NCI-H2227 treated with DMSO at 0.1 percent for 48 hours (cell line): ENCODE data around the gene HSDL2.
"Not testable (repeated sequence)": the region's sequence is repeated elsewhere in the genome, so short reads cannot be mapped to it uniquely, and the experiment has no call there.

ENCODE experiments used
- DNase-seq: peaks from one replicate; lab custom pipeline; 2025; lab: John Stamatoyannopoulos, UW

The HSDL2 gene

DNA sequence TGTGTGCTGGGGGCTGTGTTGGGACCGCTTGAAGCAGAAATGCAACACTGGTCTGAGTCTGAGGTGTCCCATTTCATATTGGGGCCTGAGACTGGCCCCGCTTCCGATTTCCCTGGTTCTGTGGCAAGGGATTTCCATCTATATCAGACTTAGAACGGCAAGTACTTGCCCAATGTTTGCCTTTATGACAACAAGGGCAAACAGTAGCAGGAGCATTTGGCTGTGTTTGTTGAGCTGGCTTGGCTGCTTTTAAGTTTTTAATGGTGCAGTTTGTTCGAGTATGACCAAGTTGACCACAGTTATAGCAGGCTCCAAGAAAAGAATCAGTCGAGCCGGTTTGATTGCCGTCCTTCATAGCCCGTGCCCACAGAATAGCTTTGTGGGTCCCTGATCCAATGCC lies 17.0 kb downstream of the HSDL2 start:
- DNase-seq: no peak

DNA sequence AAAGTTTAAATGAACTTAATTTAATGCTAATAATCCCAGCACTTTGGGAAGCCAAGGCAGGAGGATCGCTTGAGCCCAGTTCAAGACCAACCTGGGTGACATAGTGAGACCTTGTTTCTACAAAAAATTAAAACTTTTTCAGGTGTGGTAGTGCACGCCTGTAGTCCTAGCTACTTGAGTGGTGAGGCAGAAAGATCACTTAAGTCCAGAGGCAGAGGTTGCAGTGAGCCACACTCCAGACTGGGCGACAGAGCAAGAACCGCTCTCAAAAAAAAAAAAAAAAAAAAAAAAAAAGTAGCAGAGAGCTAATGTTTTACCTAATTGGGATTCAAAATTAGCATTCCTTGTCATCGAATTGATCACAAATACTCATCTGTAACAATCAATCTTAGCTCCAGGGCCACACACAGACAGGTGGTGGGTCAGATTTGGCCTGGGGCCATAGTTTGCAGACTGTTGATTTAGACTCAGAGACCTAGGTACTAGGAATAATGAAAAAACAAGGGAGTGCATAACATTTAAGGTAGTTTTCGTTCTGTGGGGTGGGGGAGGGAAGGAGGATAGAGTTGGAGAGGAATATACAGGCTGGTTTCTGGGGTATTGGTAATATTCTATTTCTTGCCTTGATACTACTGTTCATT lies 21.4 kb downstream of the HSDL2 start:
- DNase-seq: no peak

DNA sequence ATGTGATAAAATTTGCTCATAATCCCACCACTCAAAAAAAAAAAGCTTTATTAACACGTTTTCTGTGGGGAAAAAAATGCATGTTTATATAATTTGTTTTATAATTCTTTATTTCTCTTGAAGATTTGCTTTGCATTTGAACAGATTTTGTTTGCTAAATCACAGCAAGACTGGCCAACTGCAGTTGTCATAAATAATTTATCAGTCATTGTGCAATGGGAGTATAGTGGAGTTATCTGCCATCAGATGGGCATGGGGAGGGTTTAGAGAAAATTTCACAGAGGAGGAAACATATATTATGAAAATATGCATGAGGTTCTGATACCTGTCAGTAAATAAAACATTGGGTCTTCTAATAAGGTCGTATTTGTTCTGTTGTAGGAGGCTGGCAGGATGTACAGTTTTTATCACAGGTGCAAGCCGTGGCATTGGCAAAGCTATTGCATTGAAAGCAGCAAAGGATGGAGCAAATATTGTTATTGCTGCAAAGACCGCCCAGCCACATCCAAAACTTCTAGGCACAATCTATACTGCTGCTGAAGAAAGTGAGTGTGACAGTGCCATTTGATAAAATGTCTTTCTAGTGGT lies 23.8 kb downstream of the HSDL2 start:
- no peak for DNase-seq

DNA sequence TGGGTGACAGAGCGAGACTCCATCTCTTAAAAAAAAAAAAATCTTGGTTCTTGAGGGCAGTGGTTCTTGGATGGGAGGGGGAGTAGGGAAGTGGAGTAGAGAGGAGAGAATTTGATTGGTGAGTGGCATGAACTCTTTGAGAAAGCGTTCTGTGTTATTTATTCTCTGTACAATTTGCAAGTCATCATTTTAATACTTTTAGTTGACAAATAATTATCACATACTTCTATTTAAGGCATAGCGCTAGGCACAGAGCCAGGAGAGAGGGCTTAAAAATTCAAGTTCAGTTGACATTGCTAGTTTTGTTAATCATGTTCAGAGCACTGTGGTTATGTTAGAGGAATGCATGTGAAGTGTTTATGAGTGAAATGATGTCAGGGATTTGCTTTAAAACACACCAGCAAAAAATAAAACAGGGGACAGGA lies 24.6 kb downstream of the HSDL2 start:
- DNase-seq: no peak

DNA sequence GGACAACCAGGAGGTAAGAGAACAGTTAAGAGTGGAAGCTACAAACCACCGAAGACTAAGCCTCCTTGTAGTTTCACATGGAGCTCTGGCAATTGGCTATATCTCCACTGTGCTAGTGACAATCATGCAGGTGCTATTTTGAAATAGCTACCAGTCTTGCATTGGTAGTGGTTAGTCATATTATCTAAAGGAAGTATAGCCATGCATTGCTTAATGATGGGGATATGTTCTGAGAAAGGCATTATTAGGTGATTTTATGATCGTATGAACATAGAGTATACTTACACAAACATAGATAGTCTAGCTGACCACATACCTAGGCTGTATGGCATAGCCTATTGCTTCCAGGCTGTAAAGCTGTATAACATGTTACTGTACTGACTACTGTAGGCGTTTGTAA lies 28.4 kb downstream of the HSDL2 start:
- no peak for DNase-seq

DNA sequence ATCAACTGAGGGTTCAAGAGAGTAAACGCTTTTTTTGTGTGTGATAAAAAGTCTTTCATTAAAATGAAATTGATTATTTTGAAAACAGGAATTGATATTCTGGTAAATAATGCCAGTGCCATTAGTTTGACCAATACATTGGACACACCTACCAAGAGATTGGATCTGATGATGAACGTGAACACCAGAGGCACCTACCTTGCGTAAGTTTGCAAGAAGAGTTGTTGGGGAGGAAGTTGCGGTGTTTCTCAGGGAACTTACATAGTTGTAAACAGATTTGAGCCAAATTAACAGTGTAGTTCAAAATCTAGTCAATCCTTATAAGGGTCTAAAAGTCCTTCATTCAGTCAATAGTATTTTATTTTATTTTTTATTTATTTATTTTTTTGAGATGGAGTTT lies 28.9 kb downstream of the HSDL2 start:
- DNase-seq: no peak

DNA sequence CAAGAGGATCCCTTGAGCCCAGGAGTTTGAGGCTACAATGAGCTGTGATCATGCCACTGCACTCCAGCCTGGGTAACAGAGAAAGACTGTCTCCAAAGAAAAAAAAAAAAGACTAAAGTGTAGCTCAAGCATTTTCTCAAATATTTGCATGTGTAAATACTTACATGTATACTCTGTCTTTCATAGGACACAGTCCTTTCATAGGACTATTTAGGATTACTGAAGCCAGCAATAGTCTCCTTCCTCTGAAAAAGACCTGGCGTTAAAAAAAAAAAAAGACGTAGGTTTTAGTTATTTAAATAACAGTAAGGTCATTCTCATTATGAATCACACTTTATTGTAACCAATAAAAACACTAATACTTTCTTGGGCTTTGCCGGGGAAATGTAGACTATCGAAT lies 29.9 kb downstream of the HSDL2 start:
- no peak for DNase-seq

DNA sequence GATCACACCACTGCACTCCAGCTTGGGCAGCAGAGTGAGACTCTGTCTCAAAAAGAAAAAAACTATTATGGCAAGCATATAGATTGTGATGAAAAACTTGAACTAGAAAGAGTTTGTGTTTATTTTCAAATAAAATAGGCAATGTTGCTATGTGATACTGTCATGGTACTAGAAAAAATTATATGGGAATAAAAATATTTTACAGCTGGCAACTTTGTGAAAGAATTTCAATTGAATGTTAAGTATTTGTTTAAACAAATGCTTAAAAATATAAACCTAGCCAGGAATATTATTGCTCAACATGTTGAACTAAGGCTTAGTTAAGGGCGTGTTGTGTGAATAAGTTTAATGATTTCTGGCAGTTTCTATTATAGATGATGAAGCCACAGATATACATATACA lies 31.7 kb downstream of the HSDL2 start:
- no peak for DNase-seq

DNA sequence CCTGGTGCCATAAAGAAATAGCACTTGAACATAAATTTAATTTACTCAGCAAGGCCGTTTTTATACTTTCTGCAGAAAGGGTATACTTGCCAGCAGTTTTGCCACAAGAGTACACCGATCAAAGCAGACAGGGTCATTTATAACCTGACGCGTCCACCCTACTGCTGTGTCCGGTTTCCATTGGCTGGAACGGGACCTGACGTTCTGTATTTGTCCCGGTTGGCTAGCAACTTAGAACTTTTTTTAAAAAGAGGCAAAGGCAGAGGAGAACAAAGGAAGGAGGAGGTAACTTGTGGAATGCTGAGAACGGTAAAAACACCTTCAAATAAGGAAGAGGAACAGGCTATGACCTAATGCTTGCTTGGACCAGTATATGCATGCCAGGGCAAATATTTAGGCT lies 33.8 kb downstream of the HSDL2 start:
- DNase-seq: not testable (repeated sequence)

DNA sequence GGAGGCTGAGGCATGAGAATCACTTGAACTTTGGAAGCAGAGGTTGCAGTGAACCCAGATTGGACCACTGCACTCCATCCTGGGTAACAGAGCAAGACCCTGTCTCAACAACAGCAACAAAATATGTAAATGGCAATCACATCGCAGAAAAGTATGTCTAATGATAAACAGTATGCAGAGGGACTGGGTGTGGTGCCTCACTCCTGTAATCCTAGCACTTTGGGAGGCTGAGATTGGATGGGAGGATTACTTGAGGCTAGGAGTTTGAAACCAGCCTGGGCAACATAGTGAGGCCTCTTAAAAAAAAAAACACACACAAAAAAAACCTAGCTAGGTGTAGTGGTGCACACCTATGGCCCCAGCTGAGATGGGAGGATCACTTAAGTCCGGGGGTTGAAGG lies 40.3 kb downstream of the HSDL2 start:
- DNase-seq: no peak

DNA sequence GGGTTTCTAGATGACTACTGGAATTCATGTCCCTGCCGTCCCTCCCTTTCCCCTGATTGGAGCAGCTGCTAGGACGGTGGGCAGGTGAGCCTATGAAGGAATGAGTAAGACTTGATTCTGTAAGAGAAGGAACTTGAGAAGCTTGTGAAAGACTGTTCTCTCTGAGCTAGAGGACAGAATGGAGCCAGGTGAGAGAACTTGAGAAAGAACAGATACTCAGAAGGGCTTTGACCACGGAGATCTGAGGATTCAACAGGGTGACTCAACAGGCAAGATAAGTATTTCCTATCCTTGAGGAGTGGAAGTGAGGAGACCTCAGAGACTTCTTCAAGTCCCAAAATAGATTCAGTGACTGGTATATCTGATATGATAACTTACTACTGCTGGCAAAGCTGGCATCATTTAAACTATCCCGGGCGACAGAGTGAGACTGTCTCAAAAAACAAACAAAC lies 41.9 kb downstream of the HSDL2 start:
- no peak for DNase-seq

DNA sequence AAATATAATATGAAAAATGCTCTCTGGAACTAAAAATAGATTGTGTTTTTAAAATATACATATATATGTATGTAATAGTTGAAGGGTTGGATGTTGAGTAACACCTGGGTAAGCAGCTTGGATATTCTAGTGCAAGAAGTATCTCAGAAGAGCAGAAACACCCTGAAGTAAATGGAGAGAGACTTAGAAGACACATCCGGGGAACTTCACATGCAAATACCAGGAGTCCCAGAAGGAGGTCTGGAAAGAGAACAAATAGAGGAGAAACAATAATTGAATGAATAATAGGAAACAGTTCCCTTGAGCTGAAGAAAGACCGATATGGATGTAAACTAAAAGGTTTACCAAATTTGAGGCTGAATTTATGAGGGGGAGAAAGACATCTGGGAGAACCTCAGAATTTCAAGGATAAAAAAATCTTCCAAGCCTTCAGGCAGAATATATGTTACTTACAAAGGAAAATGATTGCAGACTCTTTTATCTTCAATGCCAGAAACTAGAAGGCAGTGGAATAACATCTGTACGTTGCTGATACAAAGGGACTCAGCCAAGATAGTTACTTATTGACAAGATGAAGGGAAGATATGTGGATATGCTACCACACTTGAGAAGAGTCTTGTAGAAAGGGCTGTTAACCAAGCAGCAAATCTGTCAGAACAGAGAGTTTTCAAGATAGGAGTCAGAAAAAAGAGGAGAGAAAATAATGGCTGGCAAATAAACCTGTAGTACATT lies 42.7 kb downstream of the HSDL2 start:
- no peak for DNase-seq

DNA sequence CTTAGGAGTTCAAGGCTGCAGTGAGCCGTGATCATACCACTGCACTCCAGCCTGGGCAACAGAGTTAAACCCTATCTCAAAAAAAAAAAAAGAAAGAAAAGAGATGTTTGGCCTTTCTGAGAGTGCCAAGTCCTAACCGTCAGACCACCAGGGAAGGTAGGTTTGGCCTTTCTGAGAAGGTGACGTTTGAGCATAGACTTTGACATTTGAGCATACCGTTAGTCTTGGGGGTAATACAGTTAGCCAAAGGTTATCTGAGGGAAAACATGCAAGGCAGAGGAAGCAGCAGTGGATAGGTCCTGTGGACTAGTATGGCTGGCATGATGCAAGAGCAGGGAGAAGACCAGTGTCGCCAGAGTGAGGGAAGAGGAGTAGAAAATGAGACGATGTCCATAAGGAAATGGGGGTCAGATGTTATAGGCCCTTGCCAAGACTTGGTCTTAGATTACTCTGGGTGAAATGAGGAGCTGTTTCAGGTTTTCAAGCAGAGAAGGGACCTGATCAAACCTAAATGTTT lies 50.2 kb downstream of the HSDL2 start:
- DNase-seq: no peak

DNA sequence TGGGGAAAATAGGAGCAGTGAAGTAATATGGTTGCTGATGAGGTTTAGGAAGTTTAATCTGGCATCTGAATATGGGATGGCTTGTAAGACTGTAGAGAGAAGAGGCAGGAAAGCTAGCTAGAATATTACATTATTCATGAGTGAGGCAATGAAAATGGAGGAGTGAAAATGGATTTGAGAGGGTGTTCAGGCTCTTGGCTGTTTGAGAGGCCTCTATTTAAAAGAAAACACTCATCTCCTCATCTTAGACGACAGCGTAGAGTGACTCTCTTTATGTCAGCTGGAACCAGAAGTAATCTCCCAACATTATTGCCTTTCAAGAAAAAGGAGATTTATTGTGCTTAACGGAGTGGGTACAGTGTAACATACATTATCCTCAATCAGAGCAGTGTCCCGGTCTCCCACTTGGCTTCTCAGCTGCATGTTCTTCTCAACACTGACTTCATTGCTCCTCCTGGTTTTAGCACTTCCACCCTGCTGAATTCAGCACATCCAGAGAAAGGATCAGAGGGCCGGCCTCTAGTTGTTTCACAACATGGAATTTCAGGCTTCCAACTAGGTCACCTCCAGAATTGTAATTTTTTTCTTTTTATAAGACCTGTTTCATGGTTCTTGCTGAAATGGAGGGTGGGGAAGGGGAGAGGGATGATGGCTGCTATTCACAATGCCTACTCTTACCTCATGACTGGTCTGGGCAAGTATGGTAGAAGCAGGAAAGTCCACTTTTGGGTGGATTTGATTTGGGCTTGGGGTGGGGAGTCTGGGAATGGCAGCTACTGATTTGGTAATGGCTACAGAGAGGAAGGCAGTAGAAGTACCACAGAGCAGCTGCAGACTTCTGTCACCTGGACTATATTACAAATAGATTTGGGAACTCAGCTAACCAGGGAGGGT lies 53.8 kb downstream of the HSDL2 start:
- no peak for DNase-seq

DNA sequence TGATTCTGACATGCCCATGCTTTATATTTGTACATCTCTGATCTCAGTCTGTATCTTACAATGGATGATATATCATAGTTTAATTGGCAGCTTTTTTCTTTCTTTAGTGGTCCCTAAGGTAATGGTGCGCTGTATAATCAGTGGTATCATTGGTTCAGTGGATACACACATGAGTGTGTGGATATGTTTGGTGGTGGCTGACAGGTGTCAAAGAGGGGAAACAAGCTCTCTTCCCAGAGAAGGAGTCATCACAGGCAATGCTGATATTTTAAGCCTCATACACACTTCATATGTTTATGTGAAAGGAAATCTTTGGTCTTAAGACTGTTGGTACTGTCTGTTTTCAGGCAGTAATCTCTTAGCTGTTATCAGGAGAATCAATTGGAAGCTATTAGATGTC lies 54.6 kb downstream of the HSDL2 start:
- DNase-seq: no peak

DNA sequence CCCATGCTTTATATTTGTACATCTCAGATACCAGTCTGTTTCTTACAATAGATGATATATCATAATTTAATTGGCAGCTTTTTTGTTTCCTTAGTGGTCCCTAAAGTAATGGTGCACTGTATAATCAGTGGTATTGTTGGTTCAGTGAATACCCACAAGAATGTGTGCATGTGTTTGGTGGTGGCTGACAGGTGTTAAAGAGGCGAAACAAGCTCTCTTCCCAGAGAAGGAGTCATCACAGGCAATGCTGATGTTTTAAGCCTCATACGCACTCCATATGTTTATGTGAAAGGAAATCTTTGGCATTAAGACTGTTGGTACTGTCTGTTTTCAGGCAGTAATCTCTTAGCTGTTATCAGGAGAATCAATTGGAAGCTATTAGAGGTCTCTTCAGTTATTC lies 57.5 kb downstream of the HSDL2 start:
- DNase-seq: no peak

DNA sequence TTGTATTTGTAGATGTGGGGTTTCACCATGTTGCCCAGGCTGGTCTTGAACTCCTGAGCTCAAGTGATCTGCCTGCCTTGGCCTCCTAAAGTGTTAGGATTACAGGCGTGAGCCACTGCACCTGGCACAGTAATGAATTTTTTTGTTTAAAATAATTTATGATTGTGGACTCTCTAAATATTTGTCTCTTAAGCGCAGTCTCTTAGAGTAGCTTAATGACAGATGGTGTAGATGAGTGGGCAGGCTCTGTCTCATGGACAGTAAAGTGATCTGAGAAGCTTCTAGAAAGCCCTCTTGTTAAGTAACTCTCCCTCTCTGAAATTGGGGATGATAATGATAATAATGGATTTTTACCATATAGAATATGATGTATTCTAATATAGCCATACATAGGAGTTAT lies 59.3 kb downstream of the HSDL2 start:
- DNase-seq: no peak

DNA sequence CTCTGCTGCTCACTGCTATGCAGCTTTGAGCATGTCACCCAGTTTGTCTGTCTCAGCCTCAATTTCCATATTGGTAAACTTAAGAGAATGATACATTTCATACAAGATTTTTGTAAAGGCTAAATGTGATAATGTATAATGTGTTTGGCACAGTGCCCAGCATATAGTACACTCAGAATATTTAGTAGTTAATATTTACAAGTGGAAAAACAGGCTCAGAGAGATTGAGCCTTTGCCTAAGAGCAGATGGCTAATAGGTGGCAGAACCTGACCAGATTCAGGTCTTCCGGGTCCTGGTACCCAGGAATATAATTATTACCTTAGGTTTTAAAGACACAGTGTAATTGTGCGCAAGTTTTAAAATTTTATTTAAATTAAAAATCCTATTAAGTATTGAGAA lies 59.9 kb downstream of the HSDL2 start:
- DNase-seq: no peak

DNA sequence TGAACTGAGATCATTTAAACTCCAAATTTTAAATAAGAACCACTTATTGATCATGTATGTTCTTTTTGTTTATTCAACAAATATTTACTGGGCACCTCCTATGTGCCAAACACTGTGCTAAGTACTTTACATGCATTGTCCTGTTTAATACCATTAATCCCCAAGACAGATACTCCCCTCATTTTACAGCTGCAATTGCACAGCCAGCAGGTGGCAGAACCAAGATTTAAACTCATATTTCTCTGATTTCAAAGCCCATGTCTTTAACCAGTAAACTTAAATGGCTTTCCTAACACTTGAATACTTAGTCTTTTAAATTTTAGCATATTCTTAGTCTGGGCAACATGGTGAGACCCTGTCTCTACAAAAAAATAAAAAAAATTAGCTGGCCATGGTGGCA lies 63.3 kb downstream of the HSDL2 start:
- DNase-seq: no peak

DNA sequence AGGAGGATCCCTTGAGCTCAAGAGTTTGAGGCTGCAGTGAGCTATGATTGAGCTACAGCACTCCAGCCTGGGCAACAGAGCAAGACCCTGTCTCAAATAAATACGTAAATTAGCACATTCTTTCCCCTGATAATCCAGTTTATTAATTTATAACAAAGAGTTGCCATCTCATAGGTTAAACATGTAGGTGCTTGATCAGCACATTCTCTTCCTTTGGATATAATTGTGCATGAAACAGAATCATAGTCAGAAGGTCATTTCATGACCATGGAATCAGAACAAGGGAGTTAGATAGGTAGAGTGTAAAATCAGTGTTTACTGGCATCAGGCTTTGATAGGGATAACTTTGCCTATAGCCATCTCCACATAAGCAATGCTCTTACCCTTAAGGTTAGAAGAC lies 63.7 kb downstream of the HSDL2 start:
- no peak for DNase-seq

DNA sequence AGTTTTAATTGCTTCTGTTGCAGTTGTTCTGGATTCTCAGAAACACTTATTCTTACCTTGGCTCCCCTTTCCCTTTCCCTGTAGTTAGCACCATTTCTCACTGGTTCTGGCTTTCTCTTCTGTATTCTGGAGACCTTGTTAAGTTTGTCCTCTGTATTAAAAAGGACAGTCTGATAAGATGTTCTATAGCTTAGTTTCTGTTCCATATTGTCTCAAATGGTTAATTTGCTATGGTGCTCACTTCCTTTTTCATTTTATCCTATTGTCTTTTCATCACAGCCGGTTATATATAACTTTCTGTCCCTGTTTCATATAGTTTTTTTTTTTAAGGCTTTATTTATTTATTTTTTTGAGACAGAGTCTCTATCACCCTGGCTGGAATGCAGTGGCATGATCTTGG lies 65.3 kb downstream of the HSDL2 start:
- DNase-seq: no peak

DNA sequence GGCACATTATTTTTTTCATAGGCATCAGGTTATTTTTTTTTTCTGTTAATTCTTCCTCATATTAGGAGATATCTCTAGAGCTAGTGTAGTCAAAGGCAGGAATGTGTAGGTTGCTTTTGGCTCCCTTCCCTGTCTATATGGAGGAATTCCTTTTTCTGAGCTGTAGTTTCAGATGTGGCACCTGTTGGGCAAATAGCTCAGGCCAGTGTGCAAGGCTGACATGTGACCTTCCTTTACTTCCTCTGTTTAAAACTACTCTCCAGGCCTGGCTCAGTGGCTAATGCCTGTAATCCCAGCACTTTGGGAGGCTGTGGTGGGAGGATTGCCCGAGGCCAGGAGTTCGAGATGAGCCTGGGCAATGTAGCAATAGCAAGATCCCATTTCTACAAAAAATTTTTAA lies 66.2 kb downstream of the HSDL2 start:
- DNase-seq: no peak
